Stomach (tissue), 4 donors: Measurements from ENCODE around the gene DPF3.

ENCODE experiments used
- POLR2A ChIP-seq, 4 donors: fragments of 450-650 bp; IDR thresholded peaks; one replicate each; pipeline ENCODE4 v1.6.1; 2016; ENCODE audit warnings: antibody characterized with exemption in 4 of 4, control low read depth in 2 of 4, mild to moderate bottlenecking in 1 of 4, moderate library complexity in 1 of 4
- TF ChIP-seq, protein P1 (sequence below), 7 experiments: fragments of 450-650 bp in 4 of 7; fragments of 200-600 bp in 3 of 7; sonication (generic) in 3 of 7; IDR thresholded peaks; one replicate each; pipeline ENCODE4 v1.5.1; 2016 to 2019; ENCODE audit warnings: antibody characterized with exemption in 7 of 7, control low read depth in 2 of 7, mild to moderate bottlenecking in 1 of 7

GRCh38 chr14:72787841-72788240, 106.1 kb downstream of the DPF3 start:
- TF ChIP-seq, protein P1, sequence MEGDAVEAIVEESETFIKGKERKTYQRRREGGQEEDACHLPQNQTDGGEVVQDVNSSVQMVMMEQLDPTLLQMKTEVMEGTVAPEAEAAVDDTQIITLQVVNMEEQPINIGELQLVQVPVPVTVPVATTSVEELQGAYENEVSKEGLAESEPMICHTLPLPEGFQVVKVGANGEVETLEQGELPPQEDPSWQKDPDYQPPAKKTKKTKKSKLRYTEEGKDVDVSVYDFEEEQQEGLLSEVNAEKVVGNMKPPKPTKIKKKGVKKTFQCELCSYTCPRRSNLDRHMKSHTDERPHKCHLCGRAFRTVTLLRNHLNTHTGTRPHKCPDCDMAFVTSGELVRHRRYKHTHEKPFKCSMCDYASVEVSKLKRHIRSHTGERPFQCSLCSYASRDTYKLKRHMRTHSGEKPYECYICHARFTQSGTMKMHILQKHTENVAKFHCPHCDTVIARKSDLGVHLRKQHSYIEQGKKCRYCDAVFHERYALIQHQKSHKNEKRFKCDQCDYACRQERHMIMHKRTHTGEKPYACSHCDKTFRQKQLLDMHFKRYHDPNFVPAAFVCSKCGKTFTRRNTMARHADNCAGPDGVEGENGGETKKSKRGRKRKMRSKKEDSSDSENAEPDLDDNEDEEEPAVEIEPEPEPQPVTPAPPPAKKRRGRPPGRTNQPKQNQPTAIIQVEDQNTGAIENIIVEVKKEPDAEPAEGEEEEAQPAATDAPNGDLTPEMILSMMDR (IDR thresholded peaks at IDR 0.05): no peak
- TF ChIP-seq POLR2A (IDR thresholded peaks at IDR 0.05): no peak
